ENCODE measurements around the gene NOXO1. TPM values are rescaled to one million over a fixed set of nuclear protein-coding genes. Genes with fewer than 3 reads are reported as not detected.

NOXO1 gene
- total and polyA plus RNA-seq, 9 of the 15 experiments (the other 6 are each of a cell fraction or from before 2014, with no cell fraction given): not detected

DNA sequence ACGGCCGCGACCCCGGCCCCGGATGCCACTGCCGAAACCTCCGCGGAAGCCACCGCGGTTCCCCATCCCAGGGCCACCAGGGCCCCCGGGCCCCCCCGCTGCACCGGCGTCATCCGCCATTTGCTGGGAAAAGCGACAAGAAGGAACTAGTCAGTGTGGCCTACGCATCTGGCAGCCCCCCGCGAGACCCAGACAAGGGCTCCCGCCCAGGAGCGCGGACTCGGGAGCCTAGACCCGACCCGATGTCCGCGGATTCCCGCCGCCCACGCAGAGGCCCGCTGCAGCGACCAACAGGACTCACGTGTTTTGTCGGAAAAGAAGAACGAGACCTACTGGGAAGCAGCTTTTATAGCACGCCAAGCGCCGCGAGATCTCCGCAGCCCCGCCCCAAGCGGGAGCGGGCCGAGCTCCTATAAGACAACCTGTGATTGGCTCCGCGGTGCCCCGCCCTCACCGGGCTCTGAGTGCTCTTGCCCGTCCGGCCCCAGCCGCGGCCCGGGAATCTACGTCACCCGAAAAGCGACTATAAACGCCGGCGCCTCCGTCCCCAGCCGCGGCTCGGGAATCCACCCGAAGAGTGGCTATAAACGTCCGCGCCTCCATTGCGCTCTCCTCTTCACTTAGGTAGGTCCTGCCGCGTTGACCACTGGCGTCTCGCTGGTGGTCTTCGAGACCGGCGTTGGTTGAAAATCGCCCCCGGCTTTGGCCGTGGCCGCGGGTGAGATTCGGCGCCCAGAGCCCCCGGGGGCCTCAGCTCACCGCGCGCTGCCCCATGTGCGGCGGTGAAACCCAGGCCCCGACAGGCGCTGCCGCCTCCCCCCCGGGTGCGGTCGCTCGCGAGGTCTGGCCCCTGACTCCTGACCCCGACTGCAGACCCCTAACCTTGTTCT is 16.5 kb downstream of the NOXO1 start, which contains the start of gene RPS2 (continued):
- TF ChIP-seq, protein P1, sequence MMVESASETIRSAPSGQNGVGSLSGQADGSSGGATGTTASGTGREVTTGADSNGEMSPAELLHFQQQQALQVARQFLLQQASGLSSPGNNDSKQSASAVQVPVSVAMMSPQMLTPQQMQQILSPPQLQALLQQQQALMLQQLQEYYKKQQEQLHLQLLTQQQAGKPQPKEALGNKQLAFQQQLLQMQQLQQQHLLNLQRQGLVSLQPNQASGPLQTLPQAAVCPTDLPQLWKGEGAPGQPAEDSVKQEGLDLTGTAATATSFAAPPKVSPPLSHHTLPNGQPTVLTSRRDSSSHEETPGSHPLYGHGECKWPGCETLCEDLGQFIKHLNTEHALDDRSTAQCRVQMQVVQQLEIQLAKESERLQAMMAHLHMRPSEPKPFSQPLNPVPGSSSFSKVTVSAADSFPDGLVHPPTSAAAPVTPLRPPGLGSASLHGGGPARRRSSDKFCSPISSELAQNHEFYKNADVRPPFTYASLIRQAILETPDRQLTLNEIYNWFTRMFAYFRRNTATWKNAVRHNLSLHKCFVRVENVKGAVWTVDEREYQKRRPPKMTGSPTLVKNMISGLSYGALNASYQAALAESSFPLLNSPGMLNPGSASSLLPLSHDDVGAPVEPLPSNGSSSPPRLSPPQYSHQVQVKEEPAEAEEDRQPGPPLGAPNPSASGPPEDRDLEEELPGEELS (CRISPR knock-in tag; IDR thresholded peaks at IDR 0.05; ENCODE audit: borderline replicate concordance): no peak; the same call in 1 of the 2 replicates
- peak; percentile 85 for TF ChIP-seq SAFB (IDR thresholded peaks at IDR 0.05; ENCODE audit: borderline replicate concordance, low read depth, low read length)
- TF ChIP-seq ZNF583 (CRISPR knock-in tag; IDR thresholded peaks at IDR 0.05): no peak
- TF ChIP-seq, protein P2, sequence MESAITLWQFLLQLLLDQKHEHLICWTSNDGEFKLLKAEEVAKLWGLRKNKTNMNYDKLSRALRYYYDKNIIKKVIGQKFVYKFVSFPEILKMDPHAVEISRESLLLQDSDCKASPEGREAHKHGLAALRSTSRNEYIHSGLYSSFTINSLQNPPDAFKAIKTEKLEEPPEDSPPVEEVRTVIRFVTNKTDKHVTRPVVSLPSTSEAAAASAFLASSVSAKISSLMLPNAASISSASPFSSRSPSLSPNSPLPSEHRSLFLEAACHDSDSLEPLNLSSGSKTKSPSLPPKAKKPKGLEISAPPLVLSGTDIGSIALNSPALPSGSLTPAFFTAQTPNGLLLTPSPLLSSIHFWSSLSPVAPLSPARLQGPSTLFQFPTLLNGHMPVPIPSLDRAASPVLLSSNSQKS (CRISPR knock-in tag; IDR thresholded peaks at IDR 0.05): no peak
- TF ChIP-seq, protein P3, sequence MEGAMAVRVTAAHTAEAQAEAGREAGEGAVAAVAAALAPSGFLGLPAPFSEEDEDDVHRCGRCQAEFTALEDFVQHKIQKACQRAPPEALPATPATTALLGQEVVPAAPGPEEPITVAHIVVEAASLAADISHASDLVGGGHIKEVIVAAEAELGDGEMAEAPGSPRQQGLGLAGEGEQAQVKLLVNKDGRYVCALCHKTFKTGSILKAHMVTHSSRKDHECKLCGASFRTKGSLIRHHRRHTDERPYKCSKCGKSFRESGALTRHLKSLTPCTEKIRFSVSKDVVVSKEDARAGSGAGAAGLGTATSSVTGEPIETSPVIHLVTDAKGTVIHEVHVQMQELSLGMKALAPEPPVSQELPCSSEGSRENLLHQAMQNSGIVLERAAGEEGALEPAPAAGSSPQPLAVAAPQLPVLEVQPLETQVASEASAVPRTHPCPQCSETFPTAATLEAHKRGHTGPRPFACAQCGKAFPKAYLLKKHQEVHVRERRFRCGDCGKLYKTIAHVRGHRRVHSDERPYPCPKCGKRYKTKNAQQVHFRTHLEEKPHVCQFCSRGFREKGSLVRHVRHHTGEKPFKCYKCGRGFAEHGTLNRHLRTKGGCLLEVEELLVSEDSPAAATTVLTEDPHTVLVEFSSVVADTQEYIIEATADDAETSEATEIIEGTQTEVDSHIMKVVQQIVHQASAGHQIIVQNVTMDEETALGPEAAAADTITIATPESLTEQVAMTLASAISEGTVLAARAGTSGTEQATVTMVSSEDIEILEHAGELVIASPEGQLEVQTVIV (CRISPR knock-in tag; IDR thresholded peaks at IDR 0.05; ENCODE audit: borderline replicate concordance): no peak
- no peak for TF ChIP-seq TRIM28 (IDR thresholded peaks at IDR 0.05)
- TF ChIP-seq, protein P4, sequence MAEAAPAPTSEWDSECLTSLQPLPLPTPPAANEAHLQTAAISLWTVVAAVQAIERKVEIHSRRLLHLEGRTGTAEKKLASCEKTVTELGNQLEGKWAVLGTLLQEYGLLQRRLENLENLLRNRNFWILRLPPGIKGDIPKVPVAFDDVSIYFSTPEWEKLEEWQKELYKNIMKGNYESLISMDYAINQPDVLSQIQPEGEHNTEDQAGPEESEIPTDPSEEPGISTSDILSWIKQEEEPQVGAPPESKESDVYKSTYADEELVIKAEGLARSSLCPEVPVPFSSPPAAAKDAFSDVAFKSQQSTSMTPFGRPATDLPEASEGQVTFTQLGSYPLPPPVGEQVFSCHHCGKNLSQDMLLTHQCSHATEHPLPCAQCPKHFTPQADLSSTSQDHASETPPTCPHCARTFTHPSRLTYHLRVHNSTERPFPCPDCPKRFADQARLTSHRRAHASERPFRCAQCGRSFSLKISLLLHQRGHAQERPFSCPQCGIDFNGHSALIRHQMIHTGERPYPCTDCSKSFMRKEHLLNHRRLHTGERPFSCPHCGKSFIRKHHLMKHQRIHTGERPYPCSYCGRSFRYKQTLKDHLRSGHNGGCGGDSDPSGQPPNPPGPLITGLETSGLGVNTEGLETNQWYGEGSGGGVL (CRISPR knock-in tag; IDR thresholded peaks at IDR 0.05): no peak
- TF ChIP-seq FOXK1 (CRISPR knock-in tag; IDR thresholded peaks at IDR 0.05; ENCODE audit: borderline replicate concordance): peak; percentile 58; the same call in 1 of the 2 replicates
- TF ChIP-seq MYC (IDR thresholded peaks at IDR 0.05; ENCODE audit: low read depth, low read length): peak; percentile 99
- peak; percentile 97; the same call in 1 of the 2 replicates for TF ChIP-seq MYC (CRISPR knock-in tag; IDR thresholded peaks at IDR 0.05; ENCODE audit: borderline replicate concordance, low read depth)
- TF ChIP-seq, protein P5, sequence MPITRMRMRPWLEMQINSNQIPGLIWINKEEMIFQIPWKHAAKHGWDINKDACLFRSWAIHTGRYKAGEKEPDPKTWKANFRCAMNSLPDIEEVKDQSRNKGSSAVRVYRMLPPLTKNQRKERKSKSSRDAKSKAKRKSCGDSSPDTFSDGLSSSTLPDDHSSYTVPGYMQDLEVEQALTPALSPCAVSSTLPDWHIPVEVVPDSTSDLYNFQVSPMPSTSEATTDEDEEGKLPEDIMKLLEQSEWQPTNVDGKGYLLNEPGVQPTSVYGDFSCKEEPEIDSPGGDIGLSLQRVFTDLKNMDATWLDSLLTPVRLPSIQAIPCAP (CRISPR knock-in tag; IDR thresholded peaks at IDR 0.05; ENCODE audit: borderline replicate concordance): no peak
- TF ChIP-seq, protein P6, sequence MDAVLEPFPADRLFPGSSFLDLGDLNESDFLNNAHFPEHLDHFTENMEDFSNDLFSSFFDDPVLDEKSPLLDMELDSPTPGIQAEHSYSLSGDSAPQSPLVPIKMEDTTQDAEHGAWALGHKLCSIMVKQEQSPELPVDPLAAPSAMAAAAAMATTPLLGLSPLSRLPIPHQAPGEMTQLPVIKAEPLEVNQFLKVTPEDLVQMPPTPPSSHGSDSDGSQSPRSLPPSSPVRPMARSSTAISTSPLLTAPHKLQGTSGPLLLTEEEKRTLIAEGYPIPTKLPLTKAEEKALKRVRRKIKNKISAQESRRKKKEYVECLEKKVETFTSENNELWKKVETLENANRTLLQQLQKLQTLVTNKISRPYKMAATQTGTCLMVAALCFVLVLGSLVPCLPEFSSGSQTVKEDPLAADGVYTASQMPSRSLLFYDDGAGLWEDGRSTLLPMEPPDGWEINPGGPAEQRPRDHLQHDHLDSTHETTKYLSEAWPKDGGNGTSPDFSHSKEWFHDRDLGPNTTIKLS (IDR thresholded peaks at IDR 0.05; ENCODE audit: borderline replicate concordance, low read depth): peak; percentile 80
- 0 out of 2 replicates have a peak, but pooled peaks have one; percentile 5 for TF ChIP-seq TCF3 (CRISPR knock-in tag; IDR thresholded peaks at IDR 0.05)
- TF ChIP-seq HMG20B (CRISPR knock-in tag; IDR thresholded peaks at IDR 0.05): no peak

All from K562 (cell line).